ENCODE data around the gene ANKLE2. TPM values are rescaled to one million over a fixed set of nuclear protein-coding genes. Genes with fewer than 3 reads are reported as not detected.

The ANKLE2 gene
- total RNA-seq, 3 donors from 2014 or later: 48.3 to 60.7 (median 52.5) TPM

GRCh38 chr12:132784580-132784979, 22.9 kb upstream of the ANKLE2 start:
- intact Hi-C loops (cut with DNase I, micrococcal nuclease): no loop called here
- no peak for DNase-seq
- Histone ChIP-seq H3K36me3 (ENCODE audit: low read depth) (peaks cover 36% of the 10 kb centered on the region), H3K9me3 (no peaks in the 10 kb centered on the region), H3K4me3 (no peak overlapping the region), H3K4me1 (ENCODE audit: low read depth) (no peaks in the 10 kb centered on the region)
- TF ChIP-seq, protein P1, sequence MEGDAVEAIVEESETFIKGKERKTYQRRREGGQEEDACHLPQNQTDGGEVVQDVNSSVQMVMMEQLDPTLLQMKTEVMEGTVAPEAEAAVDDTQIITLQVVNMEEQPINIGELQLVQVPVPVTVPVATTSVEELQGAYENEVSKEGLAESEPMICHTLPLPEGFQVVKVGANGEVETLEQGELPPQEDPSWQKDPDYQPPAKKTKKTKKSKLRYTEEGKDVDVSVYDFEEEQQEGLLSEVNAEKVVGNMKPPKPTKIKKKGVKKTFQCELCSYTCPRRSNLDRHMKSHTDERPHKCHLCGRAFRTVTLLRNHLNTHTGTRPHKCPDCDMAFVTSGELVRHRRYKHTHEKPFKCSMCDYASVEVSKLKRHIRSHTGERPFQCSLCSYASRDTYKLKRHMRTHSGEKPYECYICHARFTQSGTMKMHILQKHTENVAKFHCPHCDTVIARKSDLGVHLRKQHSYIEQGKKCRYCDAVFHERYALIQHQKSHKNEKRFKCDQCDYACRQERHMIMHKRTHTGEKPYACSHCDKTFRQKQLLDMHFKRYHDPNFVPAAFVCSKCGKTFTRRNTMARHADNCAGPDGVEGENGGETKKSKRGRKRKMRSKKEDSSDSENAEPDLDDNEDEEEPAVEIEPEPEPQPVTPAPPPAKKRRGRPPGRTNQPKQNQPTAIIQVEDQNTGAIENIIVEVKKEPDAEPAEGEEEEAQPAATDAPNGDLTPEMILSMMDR (IDR thresholded peaks at IDR 0.05): no peak
- ATAC-seq: no peak

DNA sequence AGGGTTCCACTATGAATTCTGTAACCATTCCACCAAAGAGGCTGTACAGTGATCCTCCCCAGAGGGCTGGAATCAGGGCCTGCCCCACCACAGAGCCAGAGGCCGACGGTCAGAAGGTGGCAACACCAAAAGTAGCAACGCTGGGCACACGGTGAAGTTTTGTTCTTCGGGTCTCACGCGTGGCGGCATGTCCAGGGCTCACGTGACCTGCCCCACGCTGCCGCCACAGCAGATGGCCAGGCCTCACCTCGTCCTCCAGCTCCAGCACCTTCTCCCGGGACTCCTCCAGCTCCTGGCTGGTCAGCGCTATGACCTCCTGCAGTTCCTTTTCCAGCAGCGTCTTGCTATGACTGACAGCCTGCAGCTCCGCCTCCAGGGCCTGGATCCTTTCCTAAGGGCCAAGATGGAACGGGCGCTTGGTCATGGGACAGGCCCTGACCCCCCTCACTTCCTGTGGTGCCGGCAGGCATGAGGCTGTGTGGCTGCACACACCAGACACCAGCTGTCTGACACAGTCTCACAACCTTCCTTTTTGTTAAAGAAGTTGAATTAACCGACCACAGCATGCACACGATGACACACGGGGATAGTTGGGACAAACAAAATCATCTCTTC, 22.4 kb upstream of the ANKLE2 start:
- DNase-seq: peak in 2 of 3 donors; percentile 29 to 39
- no peak overlapping the region for H3K4me3 ChIP-seq

DNA sequence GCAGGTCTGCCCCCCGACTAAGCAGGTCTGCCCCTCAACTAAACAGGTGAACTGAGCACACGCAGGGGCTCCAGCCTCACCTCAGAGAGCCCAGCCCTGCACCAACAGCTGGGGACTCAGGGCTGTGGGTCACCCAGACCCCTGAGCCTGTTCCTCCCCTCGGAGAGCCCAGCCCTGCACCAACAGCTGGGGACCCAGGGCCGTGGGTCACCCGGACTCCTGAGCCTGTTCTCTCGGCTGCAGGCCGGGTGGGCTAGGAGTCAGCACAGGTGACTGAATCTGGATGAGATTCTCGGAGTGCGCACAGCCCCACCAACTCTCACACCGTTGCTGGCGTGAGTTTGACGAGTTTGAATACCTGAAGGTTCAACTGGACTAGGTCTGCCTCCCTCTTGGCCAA, 20.3 kb upstream of the ANKLE2 start:
- no peaks in the 10 kb centered on the region for H3K4me1 ChIP-seq (ENCODE audit: low read depth)
- ATAC-seq: no peak
- H3K4me3 ChIP-seq: no peak overlapping the region
- intact Hi-C loops (cut with DNase I, micrococcal nuclease): no loop called here
- H3K9me3 ChIP-seq: no peaks in the 10 kb centered on the region
- DNase-seq: no peak
- TF ChIP-seq, protein P1 (IDR thresholded peaks at IDR 0.05): no peak
- H3K36me3 ChIP-seq (ENCODE audit: low read depth): peaks cover 33% of the 10 kb centered on the region

More for the DNA sequence above, 22.4 kb upstream of the ANKLE2 start:
- TF ChIP-seq, protein P1 (IDR thresholded peaks at IDR 0.05): no peak
- intact Hi-C loops (cut with DNase I, micrococcal nuclease): no loop called here
- peaks cover 33% of the 10 kb centered on the region for H3K36me3 ChIP-seq (ENCODE audit: low read depth)
- no peaks in the 10 kb centered on the region for H3K4me1 ChIP-seq (ENCODE audit: low read depth)
- no peak for ATAC-seq
- no peaks in the 10 kb centered on the region for H3K9me3 ChIP-seq

- H3K36me3 ChIP-seq (ENCODE audit: low read depth): peaks cover 27% of the 10 kb centered on the region
- ATAC-seq (peak; percentile 14), DNase-seq (no peak)
- H3K9me3 ChIP-seq: no peaks in the 10 kb centered on the region
- H3K4me3 ChIP-seq: no peak overlapping the region
- H3K4me1 ChIP-seq (ENCODE audit: low read depth): no peaks in the 10 kb centered on the region
- TF ChIP-seq, protein P1 (IDR thresholded peaks at IDR 0.05): no peak
- intact Hi-C loops (cut with DNase I, micrococcal nuclease): no loop called here
These were observed 18.2 kb upstream of the ANKLE2 start for GRCh38 chr12:132779781-132780353.

GRCh38 chr12:132777614-132778013, 16.0 kb upstream of the ANKLE2 start:
- TF ChIP-seq, protein P1 (IDR thresholded peaks at IDR 0.05): no peak
- H3K36me3 ChIP-seq (ENCODE audit: low read depth): peaks cover 31% of the 10 kb centered on the region
- no peaks in the 10 kb centered on the region for H3K4me1 ChIP-seq (ENCODE audit: low read depth)
- intact Hi-C loops (cut with DNase I, micrococcal nuclease): no loop called here
- no peak for ATAC-seq
- DNase-seq: no peak
- no peaks in the 10 kb centered on the region for H3K9me3 ChIP-seq
- no peak overlapping the region for H3K4me3 ChIP-seq

All from mucosa of descending colon (tissue), 3 donors.